ENCODE results near the gene ALK. TPM values are rescaled to one million over a fixed set of nuclear protein-coding genes. Genes with fewer than 3 reads are reported as not detected.

The ALK gene
- total RNA-seq, 4 donors from 2014 or later = 0.88 to 1.3 (median 1.3) TPM; not detected in 1

GRCh38 chr2:29166242-29167039, 754.9 kb downstream of the ALK start:
- no peak for TF ChIP-seq CTCF (IDR thresholded peaks at IDR 0.05)
- no peak for TF ChIP-seq POLR2A (IDR thresholded peaks at IDR 0.05)
- Histone ChIP-seq H3K4me1 (no peaks in the 10 kb centered on the region), H3K4me3 (no peak overlapping the region), H3K27ac (no peak overlapping the region), H3K36me3 (no peaks in the 10 kb centered on the region), H3K9me3 (no peaks in the 10 kb centered on the region), H3K27me3 (no peaks in the 10 kb centered on the region)
- no peak for DNase-seq

- H3K9me3 ChIP-seq = no peaks in the 10 kb centered on the region
- no peak overlapping the region for H3K4me3 ChIP-seq
- no peaks in the 10 kb centered on the region for H3K36me3 ChIP-seq
- no peak overlapping the region for H3K27ac ChIP-seq
- TF ChIP-seq POLR2A (IDR thresholded peaks at IDR 0.05) (no peak), CTCF (IDR thresholded peaks at IDR 0.05) (no peak)
- H3K27me3 ChIP-seq = no peaks in the 10 kb centered on the region
- no peak for DNase-seq
- no peaks in the 10 kb centered on the region for H3K4me1 ChIP-seq
Observed at GRCh38 chr2:29165362-29166241, 755.8 kb downstream of the ALK start.

GRCh38 chr2:29164091-29164846, 757.1 kb downstream of the ALK start:
- no peak overlapping the region for H3K27ac ChIP-seq
- H3K4me1 ChIP-seq = no peaks in the 10 kb centered on the region
- DNase-seq = no peak
- H3K4me3 ChIP-seq = no peak overlapping the region
- no peaks in the 10 kb centered on the region for H3K27me3 ChIP-seq
- TF ChIP-seq CTCF (IDR thresholded peaks at IDR 0.05) = no peak
- TF ChIP-seq POLR2A (IDR thresholded peaks at IDR 0.05) = no peak
- no peaks in the 10 kb centered on the region for H3K36me3 ChIP-seq
- no peaks in the 10 kb centered on the region for H3K9me3 ChIP-seq

GRCh38 chr2:29162204-29162928, 759.0 kb downstream of the ALK start:
- H3K9me3 ChIP-seq = no peaks in the 10 kb centered on the region
- H3K4me3 ChIP-seq = no peak overlapping the region
- no peaks in the 10 kb centered on the region for H3K27me3 ChIP-seq
- no peaks in the 10 kb centered on the region for H3K4me1 ChIP-seq
- no peak overlapping the region for H3K27ac ChIP-seq
- no peak for DNase-seq
- TF ChIP-seq CTCF (IDR thresholded peaks at IDR 0.05) (no peak), POLR2A (IDR thresholded peaks at IDR 0.05) (no peak)
- peaks cover 0 to 1% (median 0%) of the 10 kb centered on the region in 3 donors for H3K36me3 ChIP-seq

- Histone ChIP-seq H3K27ac (no peak overlapping the region), H3K4me3 (no peak overlapping the region), H3K27me3 (no peaks in the 10 kb centered on the region), H3K4me1 (no peaks in the 10 kb centered on the region), H3K36me3 (peaks cover 0 to 6% (median 0%) of the 10 kb centered on the region in 3 donors), H3K9me3 (no peaks in the 10 kb centered on the region)
- TF ChIP-seq CTCF (IDR thresholded peaks at IDR 0.05) = no peak
- no peak for TF ChIP-seq POLR2A (IDR thresholded peaks at IDR 0.05)
- no peak for DNase-seq
Observed at GRCh38 chr2:29160184-29160583, 761.2 kb downstream of the ALK start.

Measured in Peyer's patch (tissue), 4 donors.